Neural progenitor cell (in vitro differentiated cells): ENCODE results near the gene FAM131C. TPM values are rescaled to one million over a fixed set of nuclear protein-coding genes. Genes with fewer than 3 reads are reported as not detected.

Experiments used
- DNase-seq: peaks from one replicate; pipeline ENCODE4 v3.0.0-alpha.2; 2016; ENCODE audit warnings: low spot score
- H2AFZ ChIP-seq: fragments of 200-600 bp; sonication (generic); replicated peaks from 2 replicates; pipeline ENCODE4 v1.6.1; 2016; ENCODE audit warnings: antibody characterized with exemption
- H3F3A ChIP-seq: fragments of 200-600 bp; sonication (generic); 2 replicates; pipeline ENCODE4 v1.6.1; 2016; ENCODE audit warnings: antibody characterized with exemption, low read depth
- H3K27ac ChIP-seq: fragments of 200-600 bp; sonication (generic); 2 replicates; pipeline ENCODE4 v1.5.1; 2016; ENCODE audit warnings: mild to moderate bottlenecking
- H3K27me3 ChIP-seq: fragments of 200-600 bp; sonication (generic); 2 replicates; pipeline ENCODE4 v1.6.1; 2016; ENCODE audit warnings: mild to moderate bottlenecking, moderate library complexity
- H3K36me3 ChIP-seq: fragments of 200-600 bp; sonication (generic); 2 replicates; pipeline ENCODE4 v1.5.1; 2016
- H3K4me1 ChIP-seq: fragments of 200-600 bp; sonication (generic); 2 replicates; pipeline ENCODE4 v1.6.1; 2016; ENCODE audit warnings: mixed run types
- H3K4me2 ChIP-seq: fragments of 200-600 bp; sonication (generic); 2 replicates; pipeline ENCODE4 v1.6.1; 2016
- H3K4me3 ChIP-seq: fragments of 200-600 bp; sonication (generic); 2 replicates; pipeline ENCODE4 v1.5.1; 2016
- H3K79me2 ChIP-seq: fragments of 200-600 bp; sonication (generic); 2 replicates; pipeline ENCODE4 v1.6.1; 2016; ENCODE audit warnings: low read depth
- H3K9ac ChIP-seq: fragments of 200-600 bp; sonication (generic); 2 replicates; pipeline ENCODE4 v1.6.1; 2016
- H3K9me3 ChIP-seq: fragments of 200-600 bp; sonication (generic); 2 replicates; pipeline ENCODE4 v1.5.1; 2016; ENCODE audit warnings: low read depth
- H4K20me1 ChIP-seq: fragments of 200-600 bp; sonication (generic); 2 replicates; pipeline ENCODE4 v1.6.1; 2016; ENCODE audit warnings: low read depth
- H3K27ac Mint-ChIP-seq: 3 replicates; pipeline ENCODE4 v1.8.0; 2021; ENCODE audit warnings: mixed read lengths
- H3K27me3 Mint-ChIP-seq: 2 replicates; pipeline ENCODE4 v1.8.0; 2022; ENCODE audit warnings: low read depth, mild to moderate bottlenecking, inconsistent platforms, moderate library complexity, mixed read lengths; ENCODE audit not compliant: insufficient read depth
- H3K36me3 Mint-ChIP-seq: 3 replicates; pipeline ENCODE4 v1.8.0; 2021; ENCODE audit warnings: mixed read lengths
- H3K4me1 Mint-ChIP-seq: 3 replicates; pipeline ENCODE4 v1.8.0; 2021; ENCODE audit warnings: mixed read lengths
- H3K4me3 Mint-ChIP-seq: 3 replicates; pipeline ENCODE4 v1.8.0; 2021; ENCODE audit warnings: mild to moderate bottlenecking, moderate library complexity, mixed read lengths
- H3K9me3 Mint-ChIP-seq: 3 replicates; pipeline ENCODE4 v1.8.0; 2020; ENCODE audit warnings: mixed read lengths
- EZH2 ChIP-seq: fragments of 200-600 bp; sonication (generic); IDR thresholded peaks from 2 replicates; pipeline ENCODE4 v1.6.1; 2017; ENCODE audit warnings: antibody characterized with exemption, mild to moderate bottlenecking, moderate library complexity
- EZH2phosphoT487 ChIP-seq: fragments of 200-600 bp; sonication (generic); IDR thresholded peaks from 2 replicates; pipeline ENCODE4 v1.6.1; 2017; ENCODE audit warnings: antibody characterized with exemption
- total RNA-seq: library from RNA; depleted of rRNA; stranded (reverse); fragments of >200 nt; gene quantifications from 2 replicates; pipeline ENCODE4 v1.2.3, GENCODE V29; 2015; ENCODE audit warnings: low replicate concordance
- TF ChIP-seq, protein P1 (sequence below): fragments of 200-600 bp; sonication (generic); IDR thresholded peaks from 2 replicates; pipeline ENCODE4 v1.5.1; 2017; ENCODE audit warnings: antibody characterized with exemption, mild to moderate bottlenecking

The FAM131C gene
- total RNA-seq, 1 donor from 2014 or later, result 0.13 TPM

GRCh38 chr1:16120940-16121410 lies 47.5 kb upstream of the FAM131C start:
- Mint-ChIP-seq H3K27me3 (peaks cover 12% of the 10 kb centered on the region), H3K27ac (no peak overlapping the region), H3K9me3 (no peaks in the 10 kb centered on the region), H3K4me3 (no peak overlapping the region), H3K4me1 (peaks cover 69% of the 10 kb centered on the region), H3K36me3 (peaks cover 11% of the 10 kb centered on the region)
- no peak overlapping the region for H3K9ac ChIP-seq
- H3K36me3 ChIP-seq, result no peaks in the 10 kb centered on the region
- H3K79me2 ChIP-seq, result no peaks in the 10 kb centered on the region
- H4K20me1 ChIP-seq, result peaks cover 4% of the 10 kb centered on the region
- H3K9me3 ChIP-seq, result no peaks in the 10 kb centered on the region
- H3K27ac ChIP-seq, result no peak overlapping the region
- no peak overlapping the region for H3K4me2 ChIP-seq
- TF ChIP-seq EZH2phosphoT487 (no peak), EZH2 (no peak)
- TF ChIP-seq, protein P1, sequence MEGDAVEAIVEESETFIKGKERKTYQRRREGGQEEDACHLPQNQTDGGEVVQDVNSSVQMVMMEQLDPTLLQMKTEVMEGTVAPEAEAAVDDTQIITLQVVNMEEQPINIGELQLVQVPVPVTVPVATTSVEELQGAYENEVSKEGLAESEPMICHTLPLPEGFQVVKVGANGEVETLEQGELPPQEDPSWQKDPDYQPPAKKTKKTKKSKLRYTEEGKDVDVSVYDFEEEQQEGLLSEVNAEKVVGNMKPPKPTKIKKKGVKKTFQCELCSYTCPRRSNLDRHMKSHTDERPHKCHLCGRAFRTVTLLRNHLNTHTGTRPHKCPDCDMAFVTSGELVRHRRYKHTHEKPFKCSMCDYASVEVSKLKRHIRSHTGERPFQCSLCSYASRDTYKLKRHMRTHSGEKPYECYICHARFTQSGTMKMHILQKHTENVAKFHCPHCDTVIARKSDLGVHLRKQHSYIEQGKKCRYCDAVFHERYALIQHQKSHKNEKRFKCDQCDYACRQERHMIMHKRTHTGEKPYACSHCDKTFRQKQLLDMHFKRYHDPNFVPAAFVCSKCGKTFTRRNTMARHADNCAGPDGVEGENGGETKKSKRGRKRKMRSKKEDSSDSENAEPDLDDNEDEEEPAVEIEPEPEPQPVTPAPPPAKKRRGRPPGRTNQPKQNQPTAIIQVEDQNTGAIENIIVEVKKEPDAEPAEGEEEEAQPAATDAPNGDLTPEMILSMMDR, result no peak
- H2AFZ ChIP-seq, result no peak overlapping the region
- H3K27me3 ChIP-seq, result no peaks in the 10 kb centered on the region
- DNase-seq, result no peak
- peaks cover 44% of the 10 kb centered on the region for H3K4me1 ChIP-seq
- peaks cover 32% of the 10 kb centered on the region for H3F3A ChIP-seq
- H3K4me3 ChIP-seq, result no peak overlapping the region

DNA sequence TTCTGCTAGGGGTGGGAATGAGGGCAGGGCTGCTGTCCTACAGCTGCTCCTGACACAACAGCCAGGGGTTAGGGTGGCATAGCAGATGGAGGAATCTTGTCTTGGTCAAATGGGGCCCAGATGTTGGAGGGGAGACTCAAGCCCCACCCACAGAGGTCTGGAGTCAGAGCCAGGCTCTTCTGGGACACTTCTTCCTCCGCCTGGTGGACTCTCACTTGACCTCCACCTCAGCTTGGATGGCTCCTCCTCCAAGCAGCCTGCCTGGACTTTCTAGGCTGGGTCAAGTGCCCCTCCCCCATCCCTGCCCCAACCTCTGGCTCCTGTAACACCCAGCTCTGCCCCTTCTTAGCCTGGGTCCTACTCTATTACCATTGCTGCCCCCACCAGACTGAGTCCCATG lies 47.0 kb upstream of the FAM131C start:
- no peak overlapping the region for H3K4me2 ChIP-seq
- Mint-ChIP-seq H3K9me3 (no peaks in the 10 kb centered on the region), H3K4me3 (no peak overlapping the region), H3K27ac (no peak overlapping the region), H3K36me3 (peaks cover 7% of the 10 kb centered on the region), H3K4me1 (peaks cover 73% of the 10 kb centered on the region), H3K27me3 (peaks cover 12% of the 10 kb centered on the region)
- H3K4me1 ChIP-seq, result peaks cover 47% of the 10 kb centered on the region
- no peaks in the 10 kb centered on the region for H3K36me3 ChIP-seq
- no peak overlapping the region for H2AFZ ChIP-seq
- H4K20me1 ChIP-seq, result peaks cover 4% of the 10 kb centered on the region
- H3F3A ChIP-seq, result peaks cover 36% of the 10 kb centered on the region
- no peaks in the 10 kb centered on the region for H3K27me3 ChIP-seq
- DNase-seq, result no peak
- no peaks in the 10 kb centered on the region for H3K79me2 ChIP-seq
- H3K9ac ChIP-seq, result no peak overlapping the region
- H3K9me3 ChIP-seq, result no peaks in the 10 kb centered on the region
- TF ChIP-seq EZH2phosphoT487 (no peak), EZH2 (no peak)
- TF ChIP-seq, protein P1, result no peak
- no peak overlapping the region for H3K27ac ChIP-seq
- no peak overlapping the region for H3K4me3 ChIP-seq

DNA sequence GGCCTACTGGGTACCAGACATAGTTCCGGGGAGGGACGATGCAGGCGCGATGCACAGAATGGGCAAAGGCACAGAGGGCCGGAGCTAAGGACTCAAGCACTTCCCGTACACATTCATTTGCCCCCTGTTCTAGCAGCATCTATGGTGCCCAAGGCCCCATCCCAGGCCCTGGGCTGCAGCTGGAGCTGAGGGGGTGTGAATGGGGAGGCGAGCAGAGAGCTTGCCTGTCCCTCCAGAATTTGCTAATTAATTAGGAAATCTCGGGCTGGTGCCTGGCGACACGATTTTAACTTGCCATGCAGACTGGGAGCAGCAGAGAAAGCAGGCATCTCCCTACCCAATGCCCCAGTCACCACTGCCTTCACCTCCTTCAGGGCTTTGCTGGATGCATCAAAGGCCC lies 46.5 kb upstream of the FAM131C start:
- Mint-ChIP-seq H3K4me3 (no peak overlapping the region), H3K4me1 (peaks cover 76% of the 10 kb centered on the region)

More for the DNA sequence above, 46.5 kb upstream of the FAM131C start:
- no peaks in the 10 kb centered on the region for H3K9me3 Mint-ChIP-seq
- Histone ChIP-seq H3K27me3 (no peaks in the 10 kb centered on the region), H3K27ac (no peak overlapping the region), H3K4me3 (no peak overlapping the region), H3K36me3 (no peaks in the 10 kb centered on the region), H3K9me3 (no peaks in the 10 kb centered on the region), H3K4me2 (peak overlapping the region; percentile 27), H4K20me1 (peaks cover 4% of the 10 kb centered on the region), H3K79me2 (no peaks in the 10 kb centered on the region), H3F3A (peaks cover 41% of the 10 kb centered on the region), H2AFZ (no peak overlapping the region), H3K9ac (no peak overlapping the region), H3K4me1 (peaks cover 52% of the 10 kb centered on the region)
- H3K27me3 Mint-ChIP-seq, result peaks cover 13% of the 10 kb centered on the region
- peaks cover 7% of the 10 kb centered on the region for H3K36me3 Mint-ChIP-seq
- TF ChIP-seq EZH2, result no peak
- TF ChIP-seq, protein P1, result no peak
- TF ChIP-seq EZH2phosphoT487, result no peak
- DNase-seq, result no peak
- no peak overlapping the region for H3K27ac Mint-ChIP-seq
